Putamen (tissue), 1 donor: ENCODE data around the gene NDUFS6.

Experiments
- DNase-seq: peaks from one replicate; pipeline ENCODE4 v3.0.0-alpha.2; 2016; ENCODE audit warnings: low spot score

The NDUFS6 gene

DNA sequence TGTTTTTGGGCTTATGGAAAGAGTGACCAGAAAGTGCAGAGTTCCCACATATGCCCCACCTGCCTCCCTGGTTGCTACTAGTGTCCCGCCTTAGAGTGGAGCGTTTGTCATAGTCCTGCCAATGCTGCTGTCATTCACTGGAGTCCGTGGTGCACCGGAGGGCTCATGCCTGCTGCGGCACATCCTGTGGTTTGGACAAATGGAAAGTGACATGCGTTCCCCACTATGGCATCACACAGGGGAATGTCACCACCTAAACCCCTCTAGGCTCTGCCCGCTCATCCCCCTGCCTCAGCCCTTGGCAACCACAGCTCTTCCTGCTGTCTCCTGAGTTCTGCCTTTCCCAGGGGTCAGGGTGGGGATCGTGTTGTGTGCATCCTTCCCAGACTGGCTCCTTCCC, 52.3 kb downstream of the NDUFS6 start:
- no peak for DNase-seq

DNA sequence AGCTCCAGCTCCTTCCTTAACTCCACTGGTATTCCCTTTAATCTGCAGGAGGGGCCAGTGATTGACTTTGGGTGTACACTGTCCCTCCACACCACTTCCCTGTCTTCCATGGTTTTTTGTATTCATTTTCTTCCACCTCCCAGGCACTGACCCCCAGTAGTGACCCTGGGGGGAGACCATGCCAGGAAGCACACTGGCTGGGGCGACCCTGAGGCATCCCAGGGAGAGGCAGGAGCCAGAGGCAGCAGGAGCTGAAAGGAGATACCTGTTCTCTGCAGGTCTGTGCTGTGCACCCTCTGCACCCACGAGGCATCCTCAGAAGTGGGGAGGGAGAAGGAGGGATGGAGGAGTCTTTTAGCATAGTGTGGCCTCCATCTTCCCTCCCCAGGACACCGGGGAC, 53.9 kb downstream of the NDUFS6 start:
- no peak for DNase-seq

DNA sequence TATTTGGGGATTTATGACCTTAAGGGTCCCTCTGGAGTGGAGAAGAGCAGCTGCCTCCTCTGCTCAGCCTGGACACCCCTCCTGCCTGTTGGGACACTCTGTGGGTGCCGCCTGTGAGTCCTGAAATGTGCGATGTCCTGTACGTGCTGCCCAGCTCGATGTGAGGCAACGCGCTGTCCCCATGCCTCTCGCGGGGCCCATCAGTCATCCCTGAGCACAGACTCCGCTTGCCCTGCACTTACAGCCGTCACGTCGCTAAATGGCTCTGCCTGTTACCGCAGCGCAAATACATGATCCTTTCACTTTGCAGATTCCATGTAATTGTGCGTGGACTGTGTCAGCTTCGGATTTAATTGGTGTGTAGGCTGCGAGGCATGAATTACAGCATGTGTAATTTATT, 54.4 kb downstream of the NDUFS6 start:
- DNase-seq, result no peak

DNA sequence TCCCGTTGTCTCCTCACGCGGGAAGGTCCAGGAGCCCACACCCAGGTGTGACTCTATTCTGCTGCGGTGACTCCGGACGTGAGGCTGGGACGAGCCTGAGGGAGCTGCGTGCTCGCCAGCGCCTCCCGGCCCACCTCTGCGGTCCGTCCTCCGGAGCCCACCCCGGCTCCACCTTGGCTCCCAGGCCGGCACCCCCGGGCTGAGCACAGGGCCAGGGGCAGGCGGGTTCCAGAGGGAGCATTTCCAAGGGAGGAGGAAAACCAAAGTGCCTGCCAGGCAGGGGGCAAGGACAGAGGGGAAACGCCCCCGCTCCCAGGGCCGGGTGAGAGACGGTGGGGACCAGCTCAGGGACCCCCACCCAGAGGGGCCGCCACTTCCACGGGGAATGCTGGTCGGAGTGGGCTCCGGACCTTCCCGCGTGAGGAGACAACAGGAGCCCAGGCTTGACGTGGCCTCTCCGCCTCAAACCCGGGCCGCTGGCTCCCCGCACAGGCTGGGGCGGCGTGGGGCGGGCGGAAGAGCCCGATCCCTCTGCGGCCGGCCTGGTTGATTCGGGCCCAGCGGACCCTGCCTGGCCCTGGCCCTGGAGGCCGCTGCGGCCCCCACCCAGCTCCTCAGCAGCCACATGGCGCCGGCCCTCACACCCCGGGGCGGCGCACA, 55.5 kb downstream of the NDUFS6 start:
- no peak for DNase-seq

DNA sequence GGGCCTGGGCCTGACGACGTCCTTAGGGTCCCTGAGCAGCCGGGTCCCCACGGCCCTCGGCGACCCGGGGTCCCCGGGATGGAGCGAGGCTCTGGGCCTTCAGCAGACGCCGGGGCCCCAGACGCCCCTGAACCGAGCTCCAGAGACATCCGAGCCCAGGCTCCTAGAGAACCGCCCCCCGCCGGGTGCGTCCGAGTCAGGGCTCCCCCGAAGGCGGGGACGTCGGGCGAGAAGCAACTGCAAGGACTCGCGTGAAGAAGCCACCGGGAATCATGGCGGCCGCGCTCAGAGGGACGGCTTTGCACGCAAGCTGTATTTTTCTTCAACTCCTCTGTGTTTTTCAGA, 56.0 kb downstream of the NDUFS6 start:
- no peak for DNase-seq

DNA sequence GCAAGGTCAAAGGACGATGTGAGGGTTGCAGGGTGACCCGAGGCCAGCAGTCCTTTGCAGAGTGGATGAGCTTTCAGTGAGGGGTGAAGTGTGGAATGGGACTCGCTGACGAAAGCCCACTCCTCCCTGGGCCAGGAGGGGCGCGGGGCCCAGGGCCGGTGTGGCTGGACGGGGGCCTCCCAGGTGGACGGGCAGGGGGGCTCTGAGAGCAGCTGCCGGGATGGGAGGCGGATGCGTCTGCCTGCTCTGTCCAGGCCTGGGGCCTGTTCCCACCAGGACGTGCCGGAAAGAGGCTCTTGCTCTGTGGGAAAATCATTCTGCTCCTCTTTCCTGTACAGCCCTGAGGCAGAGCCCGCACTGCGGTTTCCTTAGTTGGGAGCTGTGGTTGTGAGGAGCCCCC, 57.2 kb downstream of the NDUFS6 start:
- DNase-seq, result no peak

DNA sequence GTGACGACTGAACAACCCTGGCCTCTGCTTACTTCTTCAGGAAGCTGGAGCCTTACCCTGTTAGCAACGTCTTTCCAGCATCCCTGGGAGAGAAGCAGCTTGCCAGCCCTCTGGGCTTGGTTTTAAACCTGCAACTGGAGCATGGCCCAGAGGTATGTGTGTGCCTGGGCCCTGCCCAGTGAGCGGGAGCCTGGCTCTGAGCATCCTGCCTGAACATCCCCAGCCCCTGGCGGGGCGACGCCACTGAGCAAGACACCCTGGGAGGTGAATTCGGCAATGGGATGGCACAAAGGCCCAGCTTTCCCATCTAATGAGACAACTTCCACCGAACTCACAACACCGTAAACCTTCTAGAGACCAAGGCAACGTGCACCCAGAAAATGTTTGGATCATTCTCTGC, 57.9 kb downstream of the NDUFS6 start:
- DNase-seq, result no peak

DNA sequence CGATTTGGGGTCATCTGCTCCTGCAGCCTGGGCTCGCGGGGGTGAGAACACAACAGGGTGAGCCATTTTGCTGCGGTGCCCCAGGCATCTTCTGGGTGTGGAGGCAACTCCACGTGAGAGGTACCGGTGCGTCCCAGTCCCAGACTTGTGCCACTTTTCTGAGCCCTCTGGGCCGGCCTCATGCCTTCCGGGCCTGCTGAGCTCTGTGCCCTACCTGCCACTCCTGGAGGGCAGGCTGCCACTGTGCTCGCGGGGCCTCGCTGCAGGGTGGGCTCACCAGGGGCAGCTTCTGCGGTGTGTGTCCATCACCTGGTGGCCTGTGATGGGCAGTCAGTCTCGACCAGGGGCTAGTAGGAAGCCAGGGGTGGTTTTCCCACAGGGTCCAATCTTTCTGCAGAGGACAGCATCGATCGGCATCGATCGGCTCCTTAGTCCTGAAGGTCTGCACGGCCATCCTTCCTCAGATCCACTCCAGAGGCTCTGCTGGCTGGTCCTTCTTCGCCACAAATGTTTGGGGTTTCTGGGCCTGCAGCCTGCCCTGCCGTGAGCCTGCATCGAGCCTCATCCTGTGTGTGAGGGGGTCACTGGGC, 58.9 kb downstream of the NDUFS6 start:
- DNase-seq, result no peak

DNA sequence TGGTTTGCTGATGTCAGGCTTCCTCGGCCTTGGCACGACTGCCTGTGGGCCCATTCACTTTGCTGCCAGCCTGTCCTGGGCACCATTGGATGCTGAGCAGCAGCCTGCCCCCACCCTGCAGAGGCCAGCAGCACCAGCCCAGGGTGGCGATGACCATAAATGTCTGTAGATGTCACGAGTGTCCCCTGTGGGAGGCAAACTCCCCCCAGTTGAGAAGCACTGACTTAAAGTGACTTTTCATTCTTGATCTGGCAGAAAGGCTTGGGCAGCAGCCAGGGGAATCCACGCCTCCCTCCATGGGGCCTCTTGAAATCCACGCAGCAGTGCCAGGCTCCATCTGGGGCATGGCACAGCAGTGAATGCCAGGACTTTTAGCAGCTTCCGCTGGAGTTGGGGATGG, 59.7 kb downstream of the NDUFS6 start:
- peak; percentile 56 for DNase-seq

DNA sequence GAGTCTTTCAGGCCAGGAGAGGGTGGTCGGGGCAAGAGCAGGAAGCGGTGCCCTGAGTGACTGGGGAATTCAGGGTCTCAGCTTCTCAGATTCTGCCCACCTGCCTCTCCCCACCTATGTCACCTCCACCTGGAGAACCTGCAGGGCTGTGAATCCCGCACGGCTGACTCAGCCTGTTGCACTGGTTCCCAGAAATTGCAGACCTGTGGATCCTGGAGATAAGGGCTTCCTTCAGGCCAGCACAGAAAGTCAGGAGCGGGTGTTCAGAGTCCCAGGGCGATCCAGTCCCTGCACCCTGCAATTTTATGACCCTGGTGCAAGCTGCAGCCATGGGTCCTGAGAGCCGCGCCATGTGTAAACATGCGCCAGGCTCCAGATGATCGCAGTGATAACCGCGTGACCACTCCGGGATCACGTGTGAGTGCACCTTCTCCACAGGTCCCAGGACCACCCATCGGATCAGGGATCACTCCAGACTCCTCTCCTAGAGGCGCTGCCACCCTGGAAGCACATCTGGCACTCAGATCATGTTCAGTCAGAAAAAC, 63.8 kb downstream of the NDUFS6 start:
- DNase-seq, result no peak

DNA sequence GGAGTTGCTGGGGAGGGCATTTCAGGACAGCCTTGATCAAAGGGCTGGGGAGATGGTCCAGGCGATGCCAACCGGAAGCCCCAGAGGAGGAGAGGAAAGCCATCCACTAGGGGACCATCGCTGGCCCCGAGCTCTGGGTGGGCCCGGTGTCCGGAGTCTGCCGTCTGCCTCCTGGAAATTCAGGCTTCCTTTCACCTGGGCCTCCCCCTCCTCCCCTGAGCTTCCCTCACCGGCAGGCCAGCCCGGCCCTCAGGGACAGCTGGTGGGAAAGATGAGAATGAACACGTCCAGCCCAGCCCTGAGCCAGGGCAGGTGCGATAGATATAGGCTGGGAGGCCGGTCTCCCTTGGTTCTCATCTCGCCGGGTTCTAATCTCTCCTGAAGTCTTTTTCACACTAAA, 64.3 kb downstream of the NDUFS6 start:
- no peak for DNase-seq
